Muscle layer of colon (tissue), 2 donors: ENCODE data around the gene TSPAN16.

Experiments used
- H3K27ac ChIP-seq: one replicate; pipeline ENCODE4 v1.7.0; 2013; ENCODE audit warnings: low read depth, mild to moderate bottlenecking, low read length, moderate library complexity
- H3K27me3 ChIP-seq, 2 donors: one replicate each; pipeline ENCODE4 v1.7.0; 2013; ENCODE audit warnings: low read length in 2 of 2, mild to moderate bottlenecking in 2 of 2; ENCODE audit not compliant: insufficient read depth in 2 of 2, control insufficient read depth in 1 of 2
- H3K36me3 ChIP-seq: one replicate; pipeline ENCODE4 v1.7.0; 2013; ENCODE audit warnings: mild to moderate bottlenecking, low read length; ENCODE audit not compliant: insufficient read depth
- H3K4me1 ChIP-seq: one replicate; pipeline ENCODE4 v1.7.0; 2013; ENCODE audit warnings: mild to moderate bottlenecking, low read length; ENCODE audit not compliant: insufficient read depth
- H3K4me3 ChIP-seq, 2 donors: one replicate each; pipeline ENCODE4 v1.7.0; 2013; ENCODE audit warnings: low read length in 2 of 2, low read depth in 1 of 2, mild to moderate bottlenecking in 1 of 2, moderate library complexity in 1 of 2
- H3K9ac ChIP-seq: one replicate; pipeline ENCODE4 v1.7.0; 2013; ENCODE audit warnings: low read length
- H3K9me3 ChIP-seq: one replicate; pipeline ENCODE4 v1.7.0; 2013; ENCODE audit warnings: mild to moderate bottlenecking, low read length
- donor health status: abdominal sarcoma.
- donor health status: Adenocarcinoma of cecum.

TSPAN16 gene

DNA sequence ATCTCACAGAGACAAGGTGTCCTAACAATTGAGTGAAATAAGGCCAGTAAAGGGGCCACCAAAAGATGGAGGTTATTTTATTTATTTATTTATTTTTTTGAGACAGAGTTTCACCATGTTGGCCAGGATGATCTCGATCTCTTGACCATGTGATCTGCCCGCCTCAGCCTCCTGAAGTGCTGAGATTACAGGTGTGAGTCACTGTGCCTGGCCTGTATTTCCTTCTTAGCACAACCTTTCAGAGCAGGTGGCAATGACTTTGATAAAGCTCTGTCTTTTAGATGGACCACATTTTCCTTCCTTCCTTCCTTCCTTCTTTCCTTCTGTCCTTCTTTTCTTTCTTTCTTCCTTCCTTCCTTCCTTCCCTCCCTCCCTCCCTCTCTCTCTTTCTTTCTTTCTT lies 22.7 kb upstream of the TSPAN16 start:
- H3K4me1 ChIP-seq: peaks cover 11% of the 10 kb centered on the region
- H3K27ac ChIP-seq: no peak overlapping the region
- H3K4me3 ChIP-seq: no peak overlapping the region
- H3K9me3 ChIP-seq: no peaks in the 10 kb centered on the region
- H3K27me3 ChIP-seq: no peaks in the 10 kb centered on the region
- H3K9ac ChIP-seq: no peak overlapping the region
- no peaks in the 10 kb centered on the region for H3K36me3 ChIP-seq

DNA sequence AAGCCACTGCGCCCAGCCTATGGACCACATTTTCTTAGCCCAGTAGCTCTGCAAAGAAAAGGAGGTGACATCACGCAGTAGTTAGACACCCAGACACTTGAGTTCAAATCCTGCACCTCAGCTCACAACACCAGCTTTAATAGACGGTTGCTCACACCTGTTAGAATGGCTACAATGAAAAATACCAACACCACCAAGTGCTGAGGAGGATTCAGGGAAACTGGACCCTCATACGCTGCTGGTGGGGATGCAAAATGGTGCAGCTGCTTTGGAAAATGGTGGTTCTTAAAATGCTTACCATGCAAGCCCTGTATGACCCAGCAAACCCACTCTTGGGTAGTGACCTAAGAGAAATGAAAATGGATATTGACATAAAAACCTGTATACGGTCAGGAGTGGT lies 22.0 kb upstream of the TSPAN16 start:
- Histone ChIP-seq H3K4me1 (peaks cover 7% of the 10 kb centered on the region), H3K27me3 (no peaks in the 10 kb centered on the region), H3K9ac (no peak overlapping the region), H3K4me3 (no peak overlapping the region), H3K9me3 (no peaks in the 10 kb centered on the region), H3K27ac (no peak overlapping the region), H3K36me3 (no peaks in the 10 kb centered on the region)

DNA sequence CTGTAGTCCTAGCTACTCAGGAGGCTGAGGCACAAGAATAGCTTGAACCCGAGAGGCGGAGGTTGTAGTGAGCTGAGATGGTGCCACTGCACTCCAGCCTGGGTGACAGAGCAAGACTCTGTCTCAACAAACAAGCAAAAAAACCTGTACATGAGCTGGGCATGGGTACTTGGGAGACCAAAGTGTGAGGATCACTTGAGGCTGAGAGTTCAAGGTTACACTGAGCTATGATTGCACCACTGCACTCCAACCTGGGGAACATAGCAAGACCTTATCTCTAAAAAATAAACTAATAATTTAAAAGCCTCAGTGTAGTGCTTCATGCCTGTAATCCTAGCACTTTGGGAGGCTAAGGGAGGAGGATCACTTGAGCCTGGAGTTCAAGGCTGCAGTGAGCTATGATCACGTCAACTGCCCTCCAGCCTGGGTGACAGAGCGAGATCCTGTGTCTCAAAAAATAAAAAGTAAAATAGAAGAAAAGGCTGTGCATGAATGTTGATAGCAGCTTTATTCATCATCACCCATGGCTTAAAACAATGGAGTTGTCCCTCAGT lies 21.4 kb upstream of the TSPAN16 start:
- H3K9ac ChIP-seq: no peak overlapping the region

DNA sequence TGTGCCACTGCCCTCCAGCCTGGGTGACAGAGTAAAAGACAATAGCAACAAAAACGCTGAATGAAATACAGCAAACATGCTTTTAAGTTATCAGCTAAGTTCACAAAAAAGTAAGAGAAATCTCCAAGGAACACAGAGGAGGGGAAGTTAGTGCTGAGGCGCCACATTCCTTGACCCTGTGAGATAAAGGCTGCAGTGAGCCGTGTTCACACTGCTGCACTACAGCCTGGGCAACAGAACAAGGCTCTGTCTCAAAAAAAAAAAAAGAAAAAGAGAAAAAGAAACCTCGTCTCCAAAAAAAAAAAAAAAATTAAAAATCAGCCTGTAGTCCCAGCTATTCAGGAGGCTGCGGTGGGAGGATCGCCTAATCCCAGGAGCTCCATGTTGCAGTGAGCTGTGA lies 17.3 kb upstream of the TSPAN16 start:
- Histone ChIP-seq H3K4me1 (no peaks in the 10 kb centered on the region), H3K4me3 (no peak overlapping the region), H3K27ac (no peak overlapping the region), H3K27me3 (no peaks in the 10 kb centered on the region), H3K9me3 (no peaks in the 10 kb centered on the region), H3K36me3 (no peaks in the 10 kb centered on the region), H3K9ac (no peak overlapping the region)

More for the DNA sequence above, 21.4 kb upstream of the TSPAN16 start:
- H3K27ac ChIP-seq: no peak overlapping the region
- no peaks in the 10 kb centered on the region for H3K36me3 ChIP-seq
- H3K9me3 ChIP-seq: no peaks in the 10 kb centered on the region
- H3K27me3 ChIP-seq: no peaks in the 10 kb centered on the region
- no peak overlapping the region for H3K4me3 ChIP-seq
- peaks cover under 1% of the 10 kb centered on the region for H3K4me1 ChIP-seq

DNA sequence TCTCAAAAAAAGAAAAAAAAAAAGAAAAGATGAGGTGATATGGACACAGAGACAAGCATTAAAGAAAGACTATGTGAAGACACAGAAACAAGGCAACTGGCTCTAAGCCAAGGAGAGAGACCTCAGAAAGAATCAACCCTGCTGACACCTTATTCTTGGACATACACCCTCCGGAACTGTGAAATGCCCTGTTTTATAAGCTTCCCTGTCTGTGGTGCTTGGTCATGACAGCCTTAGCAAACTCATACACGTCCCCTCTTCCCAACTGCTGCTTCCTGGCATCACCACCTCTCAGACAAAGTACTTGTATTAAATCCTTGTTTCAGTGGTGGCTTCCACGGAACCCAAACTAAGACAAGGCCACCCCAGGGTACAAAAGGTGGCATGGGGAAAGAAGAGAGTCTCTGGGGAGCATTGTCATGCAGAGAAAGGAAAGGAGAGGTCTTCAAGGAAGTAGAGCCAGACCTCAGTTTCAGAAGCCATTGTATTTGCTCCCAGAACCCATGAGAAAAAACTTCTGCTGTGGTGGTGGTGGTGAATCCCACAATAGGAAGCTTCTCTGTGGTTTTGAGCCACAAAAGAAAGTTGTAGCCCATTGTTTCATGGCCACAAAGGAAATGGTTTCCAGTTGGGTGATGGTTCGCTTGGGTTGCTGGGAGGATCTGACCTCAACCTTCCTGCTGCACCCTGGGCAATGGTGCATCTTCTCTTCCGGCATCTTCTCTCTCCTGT lies 16.3 kb upstream of the TSPAN16 start:
- no peak overlapping the region for H3K4me3 ChIP-seq
- no peaks in the 10 kb centered on the region for H3K9me3 ChIP-seq
- H3K9ac ChIP-seq: no peak overlapping the region
- H3K4me1 ChIP-seq: no peaks in the 10 kb centered on the region
- no peaks in the 10 kb centered on the region for H3K36me3 ChIP-seq
- no peak overlapping the region for H3K27ac ChIP-seq
- H3K27me3 ChIP-seq: no peaks in the 10 kb centered on the region

DNA sequence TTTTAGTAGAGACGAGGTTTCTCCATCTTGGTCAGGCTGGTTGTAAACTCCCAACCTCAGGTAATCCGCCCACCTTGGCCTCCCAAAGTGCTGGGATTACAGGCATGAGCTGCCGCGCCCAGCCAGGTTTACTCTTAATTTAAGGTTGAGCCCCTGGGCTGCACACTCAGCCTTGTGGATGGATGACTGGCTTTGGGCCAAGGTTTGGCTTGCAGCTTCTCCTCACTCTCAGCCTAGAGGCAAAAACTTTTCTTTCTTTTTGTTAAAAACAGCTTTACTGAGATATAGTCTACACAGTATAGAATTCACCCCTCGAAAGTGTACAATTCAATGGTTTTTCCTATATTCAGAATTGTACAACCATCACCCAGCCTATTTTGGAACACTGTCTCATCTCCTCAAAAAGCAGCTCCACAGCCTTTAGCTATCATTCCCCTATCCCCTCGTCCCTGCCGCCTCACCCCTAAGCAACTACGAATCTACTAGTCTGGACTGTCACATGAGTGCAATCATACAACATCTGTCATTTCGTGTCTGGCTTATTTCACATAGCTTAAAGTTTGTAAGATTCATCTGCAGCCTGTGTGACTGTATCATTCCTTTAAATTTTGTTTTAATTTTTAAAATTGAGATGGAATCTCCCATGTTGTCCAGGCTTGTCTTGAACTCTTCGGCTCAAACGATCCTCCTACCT lies 14.5 kb upstream of the TSPAN16 start:
- Histone ChIP-seq H3K27me3 (no peaks in the 10 kb centered on the region), H3K9ac (no peak overlapping the region)

DNA sequence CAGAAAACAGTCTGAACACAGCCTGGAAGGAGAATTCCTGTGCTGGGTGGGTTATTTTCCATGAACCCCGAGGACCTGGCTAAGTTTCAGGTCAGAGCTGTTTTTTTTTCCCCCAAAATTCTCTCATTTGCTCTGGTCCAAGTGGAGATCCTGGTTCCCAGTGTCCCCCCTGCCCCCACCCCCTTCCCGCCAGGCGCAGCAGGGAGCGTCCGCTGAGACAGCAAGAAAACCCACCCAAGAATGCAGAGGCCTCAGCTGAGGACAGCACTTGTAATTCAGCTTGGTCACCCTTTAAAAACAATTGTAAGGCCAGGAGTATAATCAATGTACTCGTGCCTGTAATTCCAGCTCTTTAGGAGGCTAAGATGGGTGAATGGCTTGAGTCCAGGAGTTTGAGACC lies 11.4 kb upstream of the TSPAN16 start:
- no peaks in the 10 kb centered on the region for H3K4me1 ChIP-seq
- no peak overlapping the region for H3K9ac ChIP-seq
- no peak overlapping the region for H3K4me3 ChIP-seq
- no peaks in the 10 kb centered on the region for H3K36me3 ChIP-seq
- no peak overlapping the region for H3K27ac ChIP-seq
- no peaks in the 10 kb centered on the region for H3K27me3 ChIP-seq
- no peaks in the 10 kb centered on the region for H3K9me3 ChIP-seq

More for the DNA sequence above, 14.5 kb upstream of the TSPAN16 start:
- no peaks in the 10 kb centered on the region for H3K4me1 ChIP-seq
- no peak overlapping the region for H3K27ac ChIP-seq
- no peaks in the 10 kb centered on the region for H3K9me3 ChIP-seq
- H3K4me3 ChIP-seq: no peak overlapping the region
- H3K36me3 ChIP-seq: no peaks in the 10 kb centered on the region

DNA sequence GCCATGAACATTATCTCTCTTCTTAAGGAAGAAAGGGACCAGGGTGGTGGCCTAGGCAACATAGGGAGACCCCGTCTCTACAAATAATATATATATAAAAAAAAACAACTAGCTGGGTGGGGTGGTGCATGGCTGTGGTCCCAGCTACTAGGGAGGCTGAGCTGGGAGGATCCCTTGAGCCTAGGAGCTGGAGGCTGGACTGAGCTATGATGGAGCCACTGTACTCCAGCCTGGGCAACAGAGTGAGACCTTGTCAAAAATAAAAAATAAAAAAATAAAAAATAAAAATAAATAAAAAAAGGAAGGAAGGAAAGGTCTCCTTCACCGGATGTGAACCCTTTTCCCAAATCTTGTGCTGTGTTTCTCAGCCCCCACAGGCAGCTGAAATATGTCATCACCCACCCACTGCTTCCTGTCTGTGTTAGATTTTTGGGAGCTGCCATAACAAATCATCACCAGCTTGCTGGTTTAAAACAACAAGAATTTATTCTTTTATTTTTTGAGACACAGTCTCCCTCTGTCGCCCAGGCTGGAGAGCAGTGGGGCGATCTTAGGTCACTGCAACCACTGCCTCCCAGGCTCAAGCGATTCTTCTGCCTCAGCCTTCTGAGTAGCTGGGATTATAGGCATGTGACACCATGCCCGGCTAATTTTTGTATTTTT lies 9.5 kb upstream of the TSPAN16 start:
- Histone ChIP-seq H3K27me3 (no peaks in the 10 kb centered on the region), H3K4me3 (no peak overlapping the region), H3K36me3 (no peaks in the 10 kb centered on the region), H3K27ac (no peak overlapping the region), H3K9me3 (no peaks in the 10 kb centered on the region), H3K9ac (no peak overlapping the region), H3K4me1 (no peaks in the 10 kb centered on the region)

DNA sequence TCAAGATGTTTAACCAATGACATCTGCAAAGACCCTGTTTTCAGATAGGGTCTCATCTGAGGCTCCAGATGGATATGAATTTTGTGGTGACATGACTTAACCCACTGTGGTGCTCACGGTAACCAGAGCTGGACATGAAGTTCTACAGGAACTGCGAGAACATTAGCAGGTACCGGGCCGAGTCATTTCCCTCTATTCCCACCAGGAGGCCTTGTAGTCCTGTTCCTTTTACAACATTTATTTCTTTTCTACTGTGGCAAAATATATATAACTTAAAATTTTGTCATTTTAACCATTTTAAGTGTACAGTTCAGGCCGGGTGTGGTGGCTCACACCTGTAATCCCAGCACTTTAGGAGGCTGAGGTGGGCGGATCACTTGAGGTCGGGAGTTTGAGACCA lies 7.6 kb upstream of the TSPAN16 start:
- H3K9ac ChIP-seq: no peak overlapping the region
- no peak overlapping the region for H3K4me3 ChIP-seq
- H3K36me3 ChIP-seq: no peaks in the 10 kb centered on the region
- H3K4me1 ChIP-seq: no peaks in the 10 kb centered on the region
- H3K27ac ChIP-seq: no peak overlapping the region
- no peaks in the 10 kb centered on the region for H3K27me3 ChIP-seq
- H3K9me3 ChIP-seq: no peaks in the 10 kb centered on the region

DNA sequence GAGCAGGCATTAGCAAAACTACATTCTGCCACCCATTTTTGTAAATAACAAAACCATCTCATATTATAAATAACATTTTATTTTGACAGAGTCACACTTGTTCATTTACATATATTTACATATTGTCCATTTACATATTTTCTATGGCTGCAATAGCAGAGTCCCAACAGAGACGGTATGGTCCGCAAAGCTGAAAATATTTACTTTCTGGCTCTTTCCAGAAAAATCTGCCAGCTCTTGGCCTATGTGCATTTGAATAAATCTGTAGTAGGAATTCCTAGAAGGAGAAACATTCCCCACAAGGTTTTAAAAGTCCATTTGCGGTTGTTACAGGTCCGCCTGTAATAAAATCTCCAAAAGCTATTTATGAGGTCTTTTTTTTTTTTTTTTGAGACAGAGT lies 5.7 kb upstream of the TSPAN16 start:
- no peaks in the 10 kb centered on the region for H3K9me3 ChIP-seq
- H3K4me1 ChIP-seq: peaks cover 4% of the 10 kb centered on the region
- no peak overlapping the region for H3K9ac ChIP-seq
- H3K36me3 ChIP-seq: no peaks in the 10 kb centered on the region
- no peak overlapping the region for H3K4me3 ChIP-seq
- H3K27ac ChIP-seq: no peak overlapping the region
- H3K27me3 ChIP-seq: no peaks in the 10 kb centered on the region

DNA sequence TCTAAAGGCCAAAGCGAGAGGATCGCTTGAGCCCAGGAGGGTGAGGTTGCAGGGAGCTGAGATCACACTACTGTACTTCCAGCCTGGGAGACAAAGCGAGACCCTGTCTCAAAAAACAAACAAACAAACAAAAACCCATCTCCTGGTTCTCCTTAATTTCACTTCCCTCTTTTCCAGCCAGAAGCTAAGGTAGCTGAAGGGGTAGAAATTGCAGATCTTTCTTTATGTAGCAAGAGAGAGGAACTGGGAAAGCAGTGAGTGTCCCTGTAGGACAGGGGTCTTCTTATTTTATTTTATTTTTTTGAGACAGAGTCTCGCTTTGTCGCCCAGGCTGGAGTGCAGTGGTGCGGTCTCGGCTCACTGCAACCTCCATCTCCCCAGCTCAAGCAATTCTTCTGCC lies 4.5 kb upstream of the TSPAN16 start:
- H3K9ac ChIP-seq: no peak overlapping the region
- H3K27me3 ChIP-seq: no peaks in the 10 kb centered on the region
- no peak overlapping the region for H3K27ac ChIP-seq
- no peaks in the 10 kb centered on the region for H3K36me3 ChIP-seq
- H3K4me1 ChIP-seq: peaks cover 9% of the 10 kb centered on the region
- no peaks in the 10 kb centered on the region for H3K9me3 ChIP-seq
- no peak overlapping the region for H3K4me3 ChIP-seq
